Activated naive CD4-positive, alpha-beta T cell treated with Interleukin-2 at 50 U/mL for 16 hours (primary cell): ENCODE measurements around the gene CDK7.
"Not testable (repeated sequence)": the region's sequence is repeated elsewhere in the genome, so short reads cannot be mapped to it uniquely, and the experiment has no call there.

Experiments
- DNase-seq: peaks from one replicate; pipeline ENCODE4 v3.0.0-alpha.2; 2020

The CDK7 gene

GRCh38 chr5:69234457-69235268 is at the start of gene CDK7:
TSS of gene CDK7 (plus strand) at chr5:69234886. CDS start at chr5:69234976, 90 bp downstream.
- peak; percentile 95 for DNase-seq

GRCh38 chr5:69187342-69187741 is 47.3 kb upstream of the CDK7 start:
- no peak for DNase-seq

GRCh38 chr5:69188811-69189161 is 45.9 kb upstream of the CDK7 start:
- no peak for DNase-seq

- DNase-seq, result peak; percentile 93
These were observed 45.3 kb upstream of the CDK7 start, which contains the start of gene CENPH for GRCh38 chr5:69189162-69190086. TSS of gene CENPH (plus strand) at chr5:69189583. CDS start at chr5:69189635, 52 bp downstream.

GRCh38 chr5:69202497-69202896 is 32.2 kb upstream of the CDK7 start:
- DNase-seq, result no peak

GRCh38 chr5:69206528-69207190 is 28.0 kb upstream of the CDK7 start:
- no peak for DNase-seq

GRCh38 chr5:69209602-69210001 is 25.1 kb upstream of the CDK7 start:
- no peak for DNase-seq

- DNase-seq, result no peak
These were observed 23.5 kb upstream of the CDK7 start for GRCh38 chr5:69211200-69211599.

- no peak for DNase-seq
These were observed 22.7 kb upstream of the CDK7 start for GRCh38 chr5:69212022-69212421.

GRCh38 chr5:69213513-69214215 is 21.0 kb upstream of the CDK7 start:
- DNase-seq, result no peak

- no peak for DNase-seq
These were observed 17.6 kb upstream of the CDK7 start for GRCh38 chr5:69217151-69217511.

GRCh38 chr5:69217548-69218526 is 16.8 kb upstream of the CDK7 start:
- peak; percentile 92 for DNase-seq

GRCh38 chr5:69219939-69220338 is 14.7 kb upstream of the CDK7 start:
- no peak for DNase-seq

- DNase-seq, result not testable (repeated sequence)
These were observed 14.3 kb upstream of the CDK7 start for GRCh38 chr5:69220371-69220770.

- DNase-seq, result not testable (repeated sequence)
These were observed 13.9 kb upstream of the CDK7 start for GRCh38 chr5:69220833-69221232.

- DNase-seq, result no peak
These were observed 10.2 kb upstream of the CDK7 start for GRCh38 chr5:69224520-69224919.

- DNase-seq, result no peak
These were observed 8.8 kb upstream of the CDK7 start for GRCh38 chr5:69225860-69226259.

GRCh38 chr5:69230181-69230580 is 4.5 kb upstream of the CDK7 start:
- no peak for DNase-seq

GRCh38 chr5:69231281-69231680 is 3.4 kb upstream of the CDK7 start:
- no peak for DNase-seq

- no peak for DNase-seq
These were observed 2.8 kb upstream of the CDK7 start for GRCh38 chr5:69231851-69232250.

- DNase-seq, result not testable (repeated sequence)
These were observed 2.0 kb downstream of the CDK7 start for GRCh38 chr5:69236733-69237132.
